GM21737 (cell line): ENCODE data around the gene FAM219A.
"Not testable (repeated sequence)": the region's sequence is repeated elsewhere in the genome, so short reads cannot be mapped to it uniquely, and the experiment has no call there.

ENCODE experiments used
- ATAC-seq: cut with Tn5 transposase; IDR thresholded peaks from one replicate; pipeline ENCODE4 v1.9.1; 2021; ENCODE audit warnings: mild to moderate bottlenecking, moderate library complexity; ENCODE audit not compliant: unreplicated experiment

The FAM219A gene

GRCh38 chr9:34352957-34353356 lies 105.4 kb downstream of the FAM219A start:
- ATAC-seq, result not testable (repeated sequence)

DNA sequence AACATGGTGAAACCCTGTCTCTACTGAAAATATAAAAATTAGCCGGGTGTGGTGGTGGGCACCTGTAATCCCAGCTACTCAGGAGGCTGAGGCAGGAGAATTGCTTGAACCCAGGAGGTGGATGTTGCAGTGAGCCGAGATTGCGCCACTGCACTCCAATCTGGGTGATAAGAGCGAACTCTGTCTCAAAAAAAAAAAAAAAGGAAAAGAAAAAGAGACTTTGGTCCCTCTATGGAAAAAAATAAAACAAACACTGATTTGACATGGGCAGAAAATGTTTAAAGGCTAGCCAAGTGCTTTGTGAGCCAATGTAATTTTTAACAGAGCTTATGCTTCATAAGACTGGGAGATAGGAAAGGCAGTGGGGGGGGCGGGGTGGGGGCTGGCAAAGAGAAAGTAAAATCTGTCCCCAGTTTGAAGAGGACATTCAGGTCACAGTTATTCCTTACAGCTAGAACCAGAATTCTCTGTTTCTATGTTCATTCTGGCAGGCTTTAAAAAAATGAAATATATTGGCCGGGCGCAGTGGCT lies 106.2 kb downstream of the FAM219A start:
- not testable (repeated sequence) for ATAC-seq

DNA sequence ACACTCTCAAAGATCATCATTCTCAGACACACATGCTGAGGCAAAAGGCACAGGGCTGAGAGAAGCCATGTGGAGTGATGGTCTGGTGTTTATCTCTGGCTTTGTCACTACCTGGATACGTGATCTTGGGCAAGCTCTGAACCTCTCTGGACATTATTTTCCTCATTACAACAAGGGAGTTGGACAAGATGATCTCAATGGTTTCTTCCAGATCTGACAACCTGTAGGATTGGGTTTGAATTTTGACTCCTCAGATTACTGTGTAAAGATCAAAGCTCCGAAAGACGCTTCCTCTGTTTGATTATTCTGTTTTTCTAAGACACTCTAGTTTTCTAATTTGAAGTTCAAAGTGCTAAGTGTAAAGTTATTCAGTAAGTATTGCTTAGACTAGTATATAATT lies 109.0 kb downstream of the FAM219A start:
- ATAC-seq, result no peak
